Liver (tissue), 3 donors: ENCODE results near the gene TMTC2.

ENCODE experiments used
- GABPA ChIP-seq, 2 donors: IDR thresholded peaks in 1 of 2; conservative IDR thresholded peaks in 1 of 2; 2 replicates each; pipeline ENCODE4 v1.6.1; 2016; ENCODE audit warnings: antibody characterized with exemption in 2 of 2, mild to moderate bottlenecking in 1 of 2, moderate library complexity in 1 of 2
- JUND ChIP-seq, 2 donors: IDR thresholded peaks; 2 replicates each; pipeline ENCODE4 v1.6.1; 2016; ENCODE audit warnings: antibody characterized with exemption in 2 of 2
- RAD21 ChIP-seq, 2 donors: IDR thresholded peaks; 2 replicates each; pipeline ENCODE4 v1.6.1; 2016; ENCODE audit warnings: antibody characterized with exemption in 2 of 2, mild to moderate bottlenecking in 2 of 2
- TAF1 ChIP-seq: conservative IDR thresholded peaks from 2 replicates; pipeline ENCODE4 v1.6.1; 2016; ENCODE audit warnings: antibody characterized with exemption, mild to moderate bottlenecking
- YY1 ChIP-seq: IDR thresholded peaks from 2 replicates; pipeline ENCODE4 v1.6.1; 2016; ENCODE audit warnings: antibody characterized with exemption, mild to moderate bottlenecking
- TF ChIP-seq, protein P1 (sequence below): fragments of 150-350 bp; IDR thresholded peaks from 2 replicates; pipeline ENCODE4 v1.5.1; 2017; ENCODE audit warnings: improper control_type of control experiment, low read depth, low read length; ENCODE audit not compliant: missing input control
- TF ChIP-seq, protein P2 (sequence below): IDR thresholded peaks from 2 replicates; pipeline ENCODE4 v1.6.1; 2016; ENCODE audit warnings: antibody characterized with exemption
- TF ChIP-seq, protein P3 (sequence below): IDR thresholded peaks from 2 replicates; pipeline ENCODE4 v1.6.1; 2016; ENCODE audit warnings: antibody characterized with exemption, mild to moderate bottlenecking
- donor health status: healthy.
- donor health status: healthy.

DNA sequence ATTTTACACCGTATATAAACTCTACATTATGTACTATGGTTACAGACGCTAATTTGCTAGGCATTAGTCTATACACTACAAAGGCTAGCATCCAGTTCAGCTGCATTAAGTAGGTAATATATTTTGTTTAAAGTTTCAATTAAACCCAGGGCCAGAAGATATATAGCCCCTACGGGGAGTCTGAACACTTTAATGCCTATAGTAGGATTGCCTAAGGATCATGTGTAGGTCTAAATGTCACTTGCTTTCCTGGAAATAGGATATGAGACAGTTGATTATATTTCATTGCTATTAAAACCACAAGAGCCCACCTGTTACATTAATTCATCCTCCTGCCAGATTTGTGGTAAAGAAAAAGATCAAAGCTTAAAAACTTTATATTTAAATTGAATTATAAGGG, 286.9 kb downstream of the TMTC2 start:
- TF ChIP-seq, protein P1, sequence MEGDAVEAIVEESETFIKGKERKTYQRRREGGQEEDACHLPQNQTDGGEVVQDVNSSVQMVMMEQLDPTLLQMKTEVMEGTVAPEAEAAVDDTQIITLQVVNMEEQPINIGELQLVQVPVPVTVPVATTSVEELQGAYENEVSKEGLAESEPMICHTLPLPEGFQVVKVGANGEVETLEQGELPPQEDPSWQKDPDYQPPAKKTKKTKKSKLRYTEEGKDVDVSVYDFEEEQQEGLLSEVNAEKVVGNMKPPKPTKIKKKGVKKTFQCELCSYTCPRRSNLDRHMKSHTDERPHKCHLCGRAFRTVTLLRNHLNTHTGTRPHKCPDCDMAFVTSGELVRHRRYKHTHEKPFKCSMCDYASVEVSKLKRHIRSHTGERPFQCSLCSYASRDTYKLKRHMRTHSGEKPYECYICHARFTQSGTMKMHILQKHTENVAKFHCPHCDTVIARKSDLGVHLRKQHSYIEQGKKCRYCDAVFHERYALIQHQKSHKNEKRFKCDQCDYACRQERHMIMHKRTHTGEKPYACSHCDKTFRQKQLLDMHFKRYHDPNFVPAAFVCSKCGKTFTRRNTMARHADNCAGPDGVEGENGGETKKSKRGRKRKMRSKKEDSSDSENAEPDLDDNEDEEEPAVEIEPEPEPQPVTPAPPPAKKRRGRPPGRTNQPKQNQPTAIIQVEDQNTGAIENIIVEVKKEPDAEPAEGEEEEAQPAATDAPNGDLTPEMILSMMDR = no peak
- TF ChIP-seq, protein P2, sequence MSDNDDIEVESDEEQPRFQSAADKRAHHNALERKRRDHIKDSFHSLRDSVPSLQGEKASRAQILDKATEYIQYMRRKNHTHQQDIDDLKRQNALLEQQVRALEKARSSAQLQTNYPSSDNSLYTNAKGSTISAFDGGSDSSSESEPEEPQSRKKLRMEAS = no peak
- TF ChIP-seq, protein P3, sequence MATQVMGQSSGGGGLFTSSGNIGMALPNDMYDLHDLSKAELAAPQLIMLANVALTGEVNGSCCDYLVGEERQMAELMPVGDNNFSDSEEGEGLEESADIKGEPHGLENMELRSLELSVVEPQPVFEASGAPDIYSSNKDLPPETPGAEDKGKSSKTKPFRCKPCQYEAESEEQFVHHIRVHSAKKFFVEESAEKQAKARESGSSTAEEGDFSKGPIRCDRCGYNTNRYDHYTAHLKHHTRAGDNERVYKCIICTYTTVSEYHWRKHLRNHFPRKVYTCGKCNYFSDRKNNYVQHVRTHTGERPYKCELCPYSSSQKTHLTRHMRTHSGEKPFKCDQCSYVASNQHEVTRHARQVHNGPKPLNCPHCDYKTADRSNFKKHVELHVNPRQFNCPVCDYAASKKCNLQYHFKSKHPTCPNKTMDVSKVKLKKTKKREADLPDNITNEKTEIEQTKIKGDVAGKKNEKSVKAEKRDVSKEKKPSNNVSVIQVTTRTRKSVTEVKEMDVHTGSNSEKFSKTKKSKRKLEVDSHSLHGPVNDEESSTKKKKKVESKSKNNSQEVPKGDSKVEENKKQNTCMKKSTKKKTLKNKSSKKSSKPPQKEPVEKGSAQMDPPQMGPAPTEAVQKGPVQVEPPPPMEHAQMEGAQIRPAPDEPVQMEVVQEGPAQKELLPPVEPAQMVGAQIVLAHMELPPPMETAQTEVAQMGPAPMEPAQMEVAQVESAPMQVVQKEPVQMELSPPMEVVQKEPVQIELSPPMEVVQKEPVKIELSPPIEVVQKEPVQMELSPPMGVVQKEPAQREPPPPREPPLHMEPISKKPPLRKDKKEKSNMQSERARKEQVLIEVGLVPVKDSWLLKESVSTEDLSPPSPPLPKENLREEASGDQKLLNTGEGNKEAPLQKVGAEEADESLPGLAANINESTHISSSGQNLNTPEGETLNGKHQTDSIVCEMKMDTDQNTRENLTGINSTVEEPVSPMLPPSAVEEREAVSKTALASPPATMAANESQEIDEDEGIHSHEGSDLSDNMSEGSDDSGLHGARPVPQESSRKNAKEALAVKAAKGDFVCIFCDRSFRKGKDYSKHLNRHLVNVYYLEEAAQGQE = no peak
- TF ChIP-seq YY1 (no peak), TAF1 (no peak), GABPA (IDR thresholded peaks at IDR 0.05 in 1 of 2, conservative IDR thresholded peaks at IDR 0.05 in 1 of 2) (no peak), JUND (IDR thresholded peaks at IDR 0.05) (no peak), RAD21 (IDR thresholded peaks at IDR 0.05) (no peak)
